Globus pallidus (tissue), 1 donor: ENCODE data around the gene SIGLEC1.

Experiments
- DNase-seq: peaks from one replicate; pipeline ENCODE4 v3.0.0-alpha.2; 2015; ENCODE audit warnings: low spot score

SIGLEC1 gene

DNA sequence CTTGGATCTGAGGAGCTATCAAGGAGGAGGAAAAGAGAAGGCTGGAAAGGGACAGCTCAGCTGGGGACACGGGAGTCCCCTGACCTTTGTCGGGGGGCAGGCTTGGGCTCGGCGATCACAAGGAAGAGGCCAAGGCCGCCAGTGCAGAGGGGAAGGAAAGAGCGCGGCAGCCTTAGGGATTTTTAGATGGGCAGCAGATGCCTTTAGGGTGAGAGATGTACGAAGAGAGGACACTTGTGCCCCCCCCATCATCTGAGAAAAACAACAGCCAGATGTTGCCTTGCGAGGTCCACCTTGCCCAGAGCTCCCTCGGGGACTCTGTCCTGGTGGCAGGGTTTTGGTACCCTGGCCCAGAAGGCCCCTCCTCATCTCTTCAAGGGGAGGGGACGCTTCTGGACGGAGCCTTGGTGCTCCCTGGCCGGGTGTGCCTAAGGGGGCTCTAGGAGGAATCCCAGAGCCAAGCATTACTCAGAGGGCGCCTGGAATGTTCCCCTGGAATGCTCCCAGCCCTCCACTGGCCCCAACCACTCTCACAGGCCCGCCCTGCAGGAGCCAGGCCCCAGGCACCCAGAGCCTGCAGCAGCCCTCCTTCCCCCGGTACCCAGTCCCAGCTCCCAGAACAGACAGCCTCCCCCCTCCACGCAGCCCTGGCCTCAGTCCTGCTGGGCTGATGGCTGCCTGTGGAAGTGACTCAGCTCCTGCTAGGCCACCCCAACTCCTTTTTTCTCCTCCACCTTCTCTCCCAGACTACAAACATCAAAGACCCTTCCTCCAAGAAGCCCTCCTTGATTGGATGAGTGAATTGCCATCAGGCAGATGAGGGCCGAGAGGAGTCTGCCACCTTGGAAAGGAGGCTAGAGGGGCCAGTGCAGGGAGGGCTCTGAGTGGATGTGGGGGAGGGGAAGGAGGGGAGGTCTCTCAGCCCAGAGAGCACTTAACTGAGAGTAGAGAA is 32.4 kb downstream of the SIGLEC1 start:
- no peak for DNase-seq

GRCh38 chr20:3678856-3679720 is 33.3 kb downstream of the SIGLEC1 start:
- no peak for DNase-seq

DNA sequence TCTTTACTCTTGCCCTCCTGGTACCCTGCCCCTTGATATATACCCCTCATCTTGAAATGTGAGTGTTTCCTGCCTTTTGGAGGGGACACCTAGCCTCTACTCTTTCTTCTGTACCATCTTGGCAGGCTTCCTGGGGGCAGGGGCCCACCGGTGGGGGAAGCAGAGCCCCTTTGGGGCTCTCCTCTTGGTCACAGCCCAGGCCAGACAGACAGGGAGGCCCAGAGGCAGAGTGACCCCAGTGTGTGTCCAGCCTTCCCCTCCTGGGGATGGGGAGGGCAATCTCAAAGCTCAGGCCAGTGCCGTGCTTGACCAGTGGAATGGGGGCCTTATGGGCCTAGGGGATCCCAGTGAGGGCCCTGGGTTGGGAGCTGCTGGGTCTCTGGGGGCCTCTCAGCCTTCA is 34.2 kb downstream of the SIGLEC1 start:
- no peak for DNase-seq

- DNase-seq: peak; percentile 51
These were observed 34.7 kb downstream of the SIGLEC1 start for GRCh38 chr20:3677733-3678132.

DNA sequence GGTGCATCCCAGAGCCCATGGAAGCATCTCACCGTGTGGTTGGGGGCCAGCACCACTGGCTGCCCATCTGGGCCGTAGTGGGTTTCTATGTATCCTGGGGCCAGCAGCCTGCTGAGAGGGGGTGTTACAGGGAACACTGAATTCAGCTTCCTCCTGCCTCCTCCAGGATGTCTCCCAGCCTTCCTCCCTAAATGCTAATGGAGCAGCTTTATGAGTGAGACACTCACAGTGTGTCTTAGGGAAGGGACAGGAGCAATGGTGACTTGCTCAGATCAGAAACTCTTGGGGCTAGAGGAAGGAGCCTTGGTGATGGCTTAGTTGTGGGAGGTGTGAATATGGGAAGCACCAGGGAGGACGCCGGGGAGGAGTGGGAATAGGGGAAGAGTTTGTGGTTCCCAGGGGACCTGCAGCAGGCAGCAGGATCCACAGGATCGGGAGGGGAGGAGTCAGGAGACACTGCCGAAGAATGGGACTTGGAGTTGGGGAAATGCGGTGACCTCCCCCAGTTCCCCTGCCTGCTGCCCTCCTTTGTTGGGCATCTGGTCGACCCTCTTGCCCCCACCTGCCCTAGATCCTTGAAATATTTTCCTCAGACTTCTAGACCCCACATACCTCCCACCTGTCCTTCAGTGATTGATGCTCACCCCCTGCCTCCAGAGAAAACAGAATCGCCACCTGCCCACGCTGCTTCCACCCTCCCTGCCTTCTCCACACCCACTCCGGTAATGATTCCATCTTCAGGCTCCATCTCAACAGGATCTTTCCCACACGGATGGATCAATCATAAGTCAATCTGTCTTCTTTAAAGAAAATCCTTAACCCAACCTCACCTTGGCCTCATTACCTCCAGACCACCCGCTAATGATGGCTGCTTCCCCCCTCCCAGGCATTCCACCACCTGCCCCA is 37.2 kb downstream of the SIGLEC1 start:
- DNase-seq: no peak

- no peak for DNase-seq
These were observed 38.0 kb downstream of the SIGLEC1 start for GRCh38 chr20:3674447-3674846.

GRCh38 chr20:3673221-3674070 is 39.0 kb downstream of the SIGLEC1 start:
- no peak for DNase-seq

GRCh38 chr20:3672547-3673171 is 39.7 kb downstream of the SIGLEC1 start:
- DNase-seq: no peak

DNA sequence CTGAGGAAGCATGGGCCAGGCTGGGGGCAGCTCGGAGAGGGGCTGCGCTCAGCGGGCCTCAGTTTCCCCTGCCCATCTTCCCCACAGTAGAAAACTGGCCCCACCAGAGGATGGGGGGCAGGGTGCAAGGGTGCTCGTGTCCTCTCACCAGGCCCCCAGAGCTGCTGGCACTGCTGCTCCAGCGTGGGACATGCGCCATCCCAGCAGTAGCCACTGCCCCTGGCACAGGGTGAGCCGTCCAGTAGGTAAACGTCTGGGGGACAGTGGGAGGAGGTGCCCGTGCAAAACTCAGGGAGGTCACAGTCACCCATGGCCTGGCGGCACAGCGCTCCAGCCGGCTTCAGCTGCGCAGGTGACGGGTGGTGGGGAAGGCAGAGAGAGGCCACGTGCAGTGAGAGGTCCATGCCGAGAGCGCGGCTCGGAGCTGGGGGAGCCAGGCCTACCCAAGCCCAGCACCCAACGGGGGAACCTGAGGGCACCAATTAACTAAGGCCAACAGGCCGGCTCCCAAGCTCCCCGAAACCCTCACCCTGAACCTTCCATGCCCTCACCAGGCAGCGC is 40.3 kb downstream of the SIGLEC1 start:
- DNase-seq: no peak

GRCh38 chr20:3670945-3671344 is 41.5 kb downstream of the SIGLEC1 start:
- no peak for DNase-seq

DNA sequence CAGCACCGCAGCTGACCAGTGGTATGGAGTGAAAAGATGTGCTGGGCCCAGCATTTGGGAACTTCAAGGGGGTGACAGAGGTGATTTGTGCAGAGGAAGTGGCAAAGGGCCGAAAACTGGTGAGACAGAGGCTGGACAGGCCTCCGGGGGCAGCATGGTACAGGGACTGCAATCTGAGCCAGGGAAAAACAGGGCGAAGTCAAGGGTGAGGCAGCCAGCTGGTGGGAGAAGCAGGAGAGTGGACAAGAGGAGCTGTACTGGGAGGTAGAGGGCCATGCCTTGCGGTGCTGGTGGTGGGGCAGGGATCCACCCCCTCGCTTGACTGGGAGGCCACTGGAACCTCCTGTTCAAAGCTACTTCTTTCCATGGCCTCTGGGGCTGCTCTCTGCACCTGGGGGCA is 41.9 kb downstream of the SIGLEC1 start:
- no peak for DNase-seq

- DNase-seq: no peak
These were observed 42.6 kb downstream of the SIGLEC1 start for GRCh38 chr20:3669710-3670367.

- DNase-seq: no peak
These were observed 44.9 kb downstream of the SIGLEC1 start for GRCh38 chr20:3667434-3668037.

GRCh38 chr20:3663858-3664257 is 48.5 kb downstream of the SIGLEC1 start:
- DNase-seq: no peak

DNA sequence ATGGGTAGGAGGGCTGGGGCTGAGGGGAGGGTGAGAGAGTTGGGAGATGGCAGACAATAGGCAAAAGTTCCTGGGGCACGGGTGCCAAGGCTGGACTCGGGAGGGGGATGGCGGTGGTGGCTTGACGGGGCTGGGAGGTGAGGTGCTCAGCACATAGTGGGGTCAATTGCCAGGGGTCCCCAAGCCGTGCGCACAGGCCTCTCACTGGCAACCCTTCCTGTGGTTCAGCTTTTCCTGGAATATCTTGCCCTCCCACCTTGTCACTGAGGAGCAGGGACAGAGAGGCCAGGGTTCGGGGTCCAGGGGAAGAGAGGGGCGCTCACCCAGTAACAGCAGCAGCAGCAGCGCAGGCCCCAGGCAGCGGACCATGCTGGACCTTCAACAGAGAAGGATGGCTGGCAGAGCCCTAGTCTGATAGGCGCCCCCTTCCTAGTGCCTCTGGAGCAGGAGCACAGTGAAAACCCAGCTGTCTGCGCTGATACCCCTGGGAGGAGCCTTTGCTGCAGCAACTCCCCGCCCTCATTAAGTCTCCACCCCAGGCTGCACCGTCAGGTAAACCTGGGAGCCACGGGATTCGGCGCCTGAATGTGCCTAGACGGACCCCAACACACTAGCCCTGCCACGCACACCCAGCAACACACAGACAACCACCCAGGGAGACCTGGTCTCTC is 49.2 kb downstream of the SIGLEC1 start, which contains the start of gene GFRA4:
Gene GFRA4 (minus strand): TSS at position 369 of the 671 bp plus-strand sequence. CDS start 0 bp downstream, at position 369.
- no peak for DNase-seq
